HPDE6-E6E7 (cell line): ENCODE measurements around the gene GRIK3.
"Not testable (repeated sequence)": the region's sequence is repeated elsewhere in the genome, so short reads cannot be mapped to it uniquely, and the experiment has no call there.

Experiments
- DNase-seq: peaks from one replicate; pipeline ENCODE4 v3.0.0; 2011; ENCODE audit warnings: missing footprints; ENCODE audit errors: extremely low spot score

GRIK3 gene

GRCh38 chr1:37034121-37035013, at the start of gene GRIK3:
Gene GRIK3 (minus strand): TSS chr1:37034515. CDS start chr1:37034108, 407 bp downstream.
- no peak for DNase-seq

GRCh38 chr1:37084013-37084412, 49.7 kb upstream of the GRIK3 start:
- DNase-seq = no peak

- no peak for DNase-seq
Measured at GRCh38 chr1:37083603-37084002, 49.3 kb upstream of the GRIK3 start.

GRCh38 chr1:37080296-37080986, 46.1 kb upstream of the GRIK3 start:
- DNase-seq = not testable (repeated sequence)

- no peak for DNase-seq
Measured at GRCh38 chr1:37078866-37079265, 44.6 kb upstream of the GRIK3 start.

GRCh38 chr1:37076168-37076567, 41.9 kb upstream of the GRIK3 start:
- no peak for DNase-seq

GRCh38 chr1:37073854-37074379, 39.6 kb upstream of the GRIK3 start:
- DNase-seq = no peak

GRCh38 chr1:37073152-37073853, 39.0 kb upstream of the GRIK3 start:
- no peak for DNase-seq

- no peak for DNase-seq
Measured at GRCh38 chr1:37071829-37072228, 37.5 kb upstream of the GRIK3 start.

- no peak for DNase-seq
Measured at GRCh38 chr1:37070126-37070525, 35.8 kb upstream of the GRIK3 start.

GRCh38 chr1:37069406-37069805, 35.1 kb upstream of the GRIK3 start:
- no peak for DNase-seq

- no peak for DNase-seq
Measured at GRCh38 chr1:37068897-37069296, 34.6 kb upstream of the GRIK3 start.

GRCh38 chr1:37068260-37068659, 33.9 kb upstream of the GRIK3 start:
- no peak for DNase-seq

GRCh38 chr1:37064039-37064438, 29.7 kb upstream of the GRIK3 start:
- DNase-seq = no peak

GRCh38 chr1:37059346-37059745, 25.0 kb upstream of the GRIK3 start:
- no peak for DNase-seq

- DNase-seq = no peak
Measured at GRCh38 chr1:37058424-37058988, 24.2 kb upstream of the GRIK3 start.

GRCh38 chr1:37056325-37056724, 22.0 kb upstream of the GRIK3 start:
- DNase-seq = no peak

- no peak for DNase-seq
Measured at GRCh38 chr1:37055631-37056030, 21.3 kb upstream of the GRIK3 start.

GRCh38 chr1:37053173-37053572, 18.9 kb upstream of the GRIK3 start:
- no peak for DNase-seq

- DNase-seq = no peak
Measured at GRCh38 chr1:37052120-37052519, 17.8 kb upstream of the GRIK3 start.

- no peak for DNase-seq
Measured at GRCh38 chr1:37051346-37051745, 17.0 kb upstream of the GRIK3 start.

- no peak for DNase-seq
Measured at GRCh38 chr1:37047542-37047941, 13.2 kb upstream of the GRIK3 start.
